Heart left ventricle (tissue), 16 donors: ENCODE data around the gene RNF169. TPM values are rescaled to one million over a fixed set of nuclear protein-coding genes. Genes with fewer than 3 reads are reported as not detected.

Experiments used
- ATAC-seq, 4 donors: fragments of 200-7000 bp; cut with Tn5 transposase; one replicate each; pipeline ENCODE4 v1.9.1; 2020 to 2022; ENCODE audit warnings: moderate library complexity in 4 of 4, mild to moderate bottlenecking in 3 of 4, moderate number of reproducible peaks in 1 of 4
- DNase-seq, 5 donors: peaks; one replicate each; pipeline ENCODE4 v3.0.0-alpha.2; 2020
- H3K27ac ChIP-seq, 12 donors: fragments of 200-600 bp; sonication (generic) in 4 of 12; one replicate each; pipeline versions ENCODE4 v1.5.0 to v1.8.0; 2016 to 2022; ENCODE audit warnings: mild to moderate bottlenecking in 2 of 12
- H3K27me3 ChIP-seq, 9 donors: fragments of 200-600 bp; sonication (generic) in 2 of 9; one replicate each; pipeline versions ENCODE4 v1.5.1 to v1.8.0; 2016 to 2022; ENCODE audit warnings: mild to moderate bottlenecking in 3 of 9
- H3K36me3 ChIP-seq, 9 donors: fragments of 200-600 bp; sonication (generic) in 2 of 9; one replicate each; pipeline versions ENCODE4 v1.5.0 to v1.8.0; 2018 to 2022; ENCODE audit warnings: mild to moderate bottlenecking in 2 of 9
- H3K4me1 ChIP-seq, 12 donors: fragments of 200-600 bp; sonication (generic) in 4 of 12; one replicate each; pipeline versions ENCODE4 v1.5.0 to v1.8.0; 2016 to 2022; ENCODE audit warnings: mild to moderate bottlenecking in 3 of 12
- H3K4me3 ChIP-seq, 12 donors: fragments of 200-600 bp; sonication (generic) in 4 of 12; one replicate each; pipeline versions ENCODE4 v1.5.0 to v1.8.0; 2017 to 2022; ENCODE audit warnings: mild to moderate bottlenecking in 9 of 12, moderate library complexity in 4 of 12
- H3K9me3 ChIP-seq, 12 donors: fragments of 200-600 bp; sonication (generic) in 4 of 12; one replicate each; pipeline versions ENCODE4 v1.5.0 to v1.8.0; 2016 to 2022; ENCODE audit warnings: mild to moderate bottlenecking in 1 of 12
- POLR2A ChIP-seq, 2 donors: fragments of 450-650 bp; IDR thresholded peaks; one replicate each; pipeline ENCODE4 v1.6.1; 2017; ENCODE audit warnings: antibody characterized with exemption in 2 of 2, mild to moderate bottlenecking in 2 of 2, moderate library complexity in 2 of 2
- WGBS, 4 donors: extraction: QIAGEN DNeasy Blood & Tissue Kit in 2 of 4; methylation state at CpG; one replicate each; pipeline versions ENCODE4 v1.1.5 to v1.1.7; 2013 to 2018; 5-methylcytosine and 5-hydroxymethylcytosine counted together
- intact Hi-C, 10 donors: fragments of 100-400 bp; cut with DNase I; formaldehyde crosslinking; loops; one replicate each; pipeline versions ENCODE4 v1.11.1 to v1.14.2; 2022
- polyA plus RNA-seq, 2 donors: library from polyadenylated mRNA; stranded (reverse); fragments of 200-250 nt; gene quantifications; one replicate each; pipeline ENCODE4 v1.2.3, GENCODE V29; 2013
- total RNA-seq, 9 donors: library from RNA; depleted of rRNA in 2 of 9; stranded (reverse); fragments of >200 nt in 2 of 9; fragmentation: NEBNext Ultra II Directional in 3 of 9; extraction: Animal tissue kit (Norgen Biotek cat#: 25700) in 3 of 9; gene quantifications; one replicate each; pipeline versions ENCODE4 v1.1.0 to v1.2.4, GENCODE V29; 2016 to 2023
- TF ChIP-seq, protein P1 (sequence below), 12 donors: fragments of 200-600 bp; sonication (generic) in 4 of 12; IDR thresholded peaks; one replicate each; pipeline versions ENCODE4 v1.5.0 to v1.8.0; 2018 to 2022; ENCODE audit warnings: antibody characterized with exemption in 12 of 12, mild to moderate bottlenecking in 5 of 12
- donor health status: ischemic (EF 13 %, LVEDD 7.1; RV severe dilation, severe dysfunction).
- donor health status: healthy with polysubstance abuse.
- donor health status: DM: no; HTN: yes; CAD: no.
- donor health status: DM: no; HTN: no; CAD: no.
- donor health status: ischemic (EF 25% LVEDD 6.9; RV normal size, moderate dysfunction).
- donor health status: ischemic (EF 25% LVEDD 5.7; RV mildly dilated, moderate dysfunction).
- donor health status: healthy.
- donor health status: DM: yes; HTN: yes; CAD: no.
- donor health status: ischemic (EF 35%, LVEDD 5.7; RV mildly dilated, moderate dysfunction).
- donor health status: nonischemic (EF 11% LVEDD 7.7; RV severe dilation, severe dysfunction).
- donor health status: DM: yes; HTN: yes; CAD: no.
- donor health status: PGD.
- donor health status: ischemic (EF 29% LVEDD 5.4; RV normal size, mild dysfunction).
- donor health status: nonischemic (EF 23%, LVEDD 6.1; RV moderate dilation, normal function).

Gene RNF169
- total and polyA plus RNA-seq, 11 donors: 1.6 to 16.1 (median 10.7) TPM

DNA sequence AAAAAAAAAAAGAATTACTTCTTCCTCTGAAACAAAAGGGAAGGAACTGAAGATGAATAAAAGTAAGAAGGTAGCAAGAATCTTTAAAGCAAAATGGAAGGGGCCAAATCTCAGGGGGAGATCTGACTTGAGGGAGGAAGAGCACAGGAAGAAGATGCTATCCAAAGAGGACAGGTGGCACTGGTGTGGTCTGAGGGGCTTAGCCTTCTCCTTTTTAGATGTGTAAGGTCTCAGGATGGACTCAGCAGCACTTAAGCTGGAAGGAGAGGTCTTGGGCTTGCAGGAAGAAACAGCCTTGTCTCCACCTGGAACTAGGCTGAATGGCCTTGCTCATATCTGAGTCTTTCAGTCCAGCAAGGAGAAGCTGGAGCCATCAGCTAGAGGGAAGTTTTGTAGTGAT is 5.0 kb upstream of the RNF169 start:
- Histone ChIP-seq H3K27ac (no peak overlapping the region), H3K36me3 (no peaks in the 10 kb centered on the region), H3K4me3 (no peak overlapping the region), H3K4me1 (peaks cover 0 to 16% (median 9%) of the 10 kb centered on the region in 12 donors), H3K27me3 (no peaks in the 10 kb centered on the region), H3K9me3 (no peaks in the 10 kb centered on the region)
- TF ChIP-seq, protein P1, sequence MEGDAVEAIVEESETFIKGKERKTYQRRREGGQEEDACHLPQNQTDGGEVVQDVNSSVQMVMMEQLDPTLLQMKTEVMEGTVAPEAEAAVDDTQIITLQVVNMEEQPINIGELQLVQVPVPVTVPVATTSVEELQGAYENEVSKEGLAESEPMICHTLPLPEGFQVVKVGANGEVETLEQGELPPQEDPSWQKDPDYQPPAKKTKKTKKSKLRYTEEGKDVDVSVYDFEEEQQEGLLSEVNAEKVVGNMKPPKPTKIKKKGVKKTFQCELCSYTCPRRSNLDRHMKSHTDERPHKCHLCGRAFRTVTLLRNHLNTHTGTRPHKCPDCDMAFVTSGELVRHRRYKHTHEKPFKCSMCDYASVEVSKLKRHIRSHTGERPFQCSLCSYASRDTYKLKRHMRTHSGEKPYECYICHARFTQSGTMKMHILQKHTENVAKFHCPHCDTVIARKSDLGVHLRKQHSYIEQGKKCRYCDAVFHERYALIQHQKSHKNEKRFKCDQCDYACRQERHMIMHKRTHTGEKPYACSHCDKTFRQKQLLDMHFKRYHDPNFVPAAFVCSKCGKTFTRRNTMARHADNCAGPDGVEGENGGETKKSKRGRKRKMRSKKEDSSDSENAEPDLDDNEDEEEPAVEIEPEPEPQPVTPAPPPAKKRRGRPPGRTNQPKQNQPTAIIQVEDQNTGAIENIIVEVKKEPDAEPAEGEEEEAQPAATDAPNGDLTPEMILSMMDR (IDR thresholded peaks at IDR 0.05): no peak
- no peak for TF ChIP-seq POLR2A (IDR thresholded peaks at IDR 0.05)
- intact Hi-C loops: loop anchor here in 1 of 10 donors (5.0 kb wide), 1 partner anchor 121 kb away; no protein-coding TSS in a partner anchor
- no peak for ATAC-seq
- no peak for DNase-seq

DNA sequence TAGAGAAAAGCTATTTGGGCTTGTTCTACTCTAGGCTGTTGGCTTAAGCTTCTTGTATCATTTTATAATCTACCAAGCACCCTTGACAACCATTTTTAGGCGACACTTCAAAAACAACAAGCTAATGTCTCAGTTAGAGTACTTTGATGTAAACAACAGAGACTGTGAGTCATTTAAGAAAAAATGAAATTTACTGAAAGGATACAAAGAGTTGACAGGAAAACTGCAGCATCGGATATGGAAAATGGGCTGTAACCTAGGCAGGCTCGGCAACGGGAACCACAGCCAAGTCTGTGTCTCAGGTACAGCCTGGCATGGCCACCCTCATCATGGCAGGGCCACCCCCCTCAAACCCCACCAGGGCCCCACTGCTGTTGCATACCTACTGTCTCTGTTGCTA is 4.4 kb upstream of the RNF169 start:
- Histone ChIP-seq H3K9me3 (no peaks in the 10 kb centered on the region), H3K27me3 (no peaks in the 10 kb centered on the region), H3K4me3 (no peak overlapping the region), H3K36me3 (no peaks in the 10 kb centered on the region), H3K4me1 (peaks cover 0 to 16% (median 9%) of the 10 kb centered on the region in 12 donors), H3K27ac (no peak overlapping the region)
- ATAC-seq (no peak), DNase-seq (no peak)
- TF ChIP-seq POLR2A (IDR thresholded peaks at IDR 0.05): no peak
- TF ChIP-seq, protein P1 (IDR thresholded peaks at IDR 0.05): no peak
- 60 to 79% (median 70%) methylated on average over 4 of the region's 4 CpGs for WGBS, 4 donors
- intact Hi-C loops: loop anchor here in 1 of 10 donors (5.0 kb wide), 1 partner anchor 122 kb away; no protein-coding TSS in a partner anchor

DNA sequence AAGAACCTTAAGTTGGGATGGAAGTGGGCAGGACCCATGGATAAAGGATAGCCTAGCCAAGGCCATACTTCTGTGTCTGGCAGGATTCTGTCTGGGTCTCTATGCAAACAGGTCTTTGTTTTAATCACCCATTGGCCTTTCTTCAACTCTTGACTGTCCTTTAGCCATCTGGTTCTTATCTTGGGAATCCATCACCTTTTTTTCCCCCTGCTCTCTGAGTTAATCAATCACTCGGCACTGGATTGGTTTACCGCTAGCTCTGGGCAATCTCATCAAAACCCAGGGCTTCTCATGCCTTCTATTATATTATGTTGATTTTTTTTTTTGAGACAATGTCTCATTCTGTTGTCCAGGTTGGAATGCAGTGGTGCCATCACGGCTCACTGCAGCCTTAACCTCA is 1.8 kb upstream of the RNF169 start:
- peaks cover 0 to 33% (median 21%) of the 10 kb centered on the region in 12 donors for H3K4me1 ChIP-seq

DNA sequence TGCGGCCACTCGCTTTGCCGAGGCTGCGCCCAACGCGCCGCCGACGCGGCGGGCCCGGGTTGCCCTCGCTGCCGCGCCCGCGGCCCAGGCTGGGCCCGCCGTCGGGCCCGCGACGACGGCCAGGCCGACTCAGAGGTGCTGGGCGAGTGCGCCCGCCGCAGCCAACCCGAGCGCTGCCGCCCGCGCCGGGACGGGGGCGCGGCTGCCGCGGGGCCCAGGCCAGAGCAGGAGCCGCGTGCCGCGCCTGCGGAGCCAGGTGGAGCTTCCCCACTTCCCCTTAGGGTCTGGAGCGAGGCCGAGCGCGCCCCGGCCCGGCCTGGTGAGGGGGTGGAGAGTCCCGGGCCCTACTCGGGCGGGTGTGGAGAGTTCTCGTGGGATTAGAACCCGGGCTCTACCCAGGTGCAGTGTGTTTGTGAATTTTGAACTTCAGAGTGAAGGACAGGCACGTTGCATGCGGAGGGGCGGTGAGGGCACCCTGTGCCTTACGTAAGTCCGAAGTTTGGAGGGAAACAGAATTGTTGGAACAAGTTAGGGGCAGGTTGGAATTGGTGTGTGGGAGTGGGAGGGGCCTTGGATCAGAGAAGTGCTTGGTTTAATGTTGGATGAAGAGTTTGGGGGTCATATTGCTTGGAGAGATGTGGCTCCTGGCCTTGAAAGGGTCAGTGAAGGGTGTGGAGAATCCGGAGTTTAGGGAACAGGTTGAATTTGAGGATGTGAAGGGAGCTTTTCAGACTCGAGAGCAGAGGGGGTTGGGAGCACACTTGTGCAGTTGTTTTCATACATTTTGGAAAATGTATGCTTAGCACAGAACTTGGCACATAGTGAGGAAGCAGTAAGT is 697 bp downstream of the RNF169 start:
- Histone ChIP-seq H3K36me3 (no peaks in the 10 kb centered on the region), H3K27ac (peak overlapping the region; percentile 80 to 98 (median 93)), H3K27me3 (no peaks in the 10 kb centered on the region), H3K4me1 (peaks cover 5 to 58% (median 31%) of the 10 kb centered on the region in 12 donors), H3K9me3 (no peaks in the 10 kb centered on the region), H3K4me3 (peak overlapping the region; percentile 63 to 97 (median 84))
- WGBS, 4 donors: 1 to 2% (median 1%) methylated on average over 22 to 63 of the region's 63 CpGs
- ATAC-seq (peak in 3 of 4 donors; percentile 36 to 63 (median 56)), DNase-seq (peak; percentile 37 to 86 (median 58))
- no peak for TF ChIP-seq POLR2A (IDR thresholded peaks at IDR 0.05)
- TF ChIP-seq, protein P1 (IDR thresholded peaks at IDR 0.05): no peak
- intact Hi-C loops: no loop called here

More for the DNA sequence above, 1.8 kb upstream of the RNF169 start:
- TF ChIP-seq, protein P1 (IDR thresholded peaks at IDR 0.05): no peak
- TF ChIP-seq POLR2A (IDR thresholded peaks at IDR 0.05): no peak
- no peaks in the 10 kb centered on the region for H3K27me3 ChIP-seq
- ATAC-seq (no peak), DNase-seq (no peak)
- WGBS, 4 donors: 93 to 99% (median 98%) methylated on average over 3 of the region's 3 CpGs
- no peaks in the 10 kb centered on the region for H3K36me3 ChIP-seq
- no peaks in the 10 kb centered on the region for H3K9me3 ChIP-seq
- intact Hi-C loops: no loop called here
- H3K4me3 ChIP-seq: no peak overlapping the region
- H3K27ac ChIP-seq: no peak overlapping the region
